HepG2 (cell line): Measurements from ENCODE around the gene SNX21. TPM values are rescaled to one million over a fixed set of nuclear protein-coding genes. Genes with fewer than 3 reads are reported as not detected.

Experiments
- ATAC-seq: fragments of 200-7000 bp; cut with Tn5 transposase; 3 replicates; pipeline ENCODE4 v1.9.1; 2020; ENCODE audit warnings: mild to moderate bottlenecking, moderate library complexity
- BruUV-seq: library from RNA; stranded (reverse); fragments of 400-500 nt; replicated peaks from 2 replicates; lab custom pipeline; 2021; lab: Mats Ljungman, UMichigan
- CTCF ChIA-PET: fragments of 300-600 bp; formaldehyde crosslinking; extraction: SDS; loops from one replicate; lab custom pipeline; 2021; ENCODE audit warnings: low total read pairs, inconsistent platforms, low intra/inter-chr PET ratio; lab: Yijun Ruan, JAX
- POLR2A ChIA-PET: fragments of 350-600 bp; sonication (Branson Sonifier 250); formaldehyde crosslinking; loops from one replicate; lab custom pipeline; 2020; ENCODE audit warnings: antibody characterized with exemption, inconsistent platforms; lab: Yijun Ruan, JAX
- DNase-seq: peaks from one replicate; pipeline ENCODE4 v3.0.0-alpha.2; 2015; ENCODE audit warnings: low spot score
- FAIRE-seq: peaks from 3 replicates; lab custom pipeline; 2011; peaks lifted over from hg19 to GRCh38; lab: Jason Lieb, UNC
- H2AFZ ChIP-seq: one replicate; pipeline ENCODE4 v1.6.1; 2011; ENCODE audit warnings: low read length, inconsistent platforms
- H3K27ac ChIP-seq: fragments of 300-600 bp; 3 replicates; pipeline ENCODE4 v1.8.0; 2011; ENCODE audit warnings: mixed run types, mild to moderate bottlenecking, mixed read lengths, low read length, inconsistent platforms; ENCODE audit not compliant: insufficient read depth; ENCODE audit errors: extremely low read length
- H3K27me3 ChIP-seq, 2 experiments: fragments of 200-600 bp in 1 of 2; 2 replicates in 1 of 2; 3 replicates in 1 of 2; pipeline versions ENCODE4 v1.6.0 to v1.8.0; 2011; ENCODE audit warnings: low read length in 2 of 2, mild to moderate bottlenecking in 2 of 2, moderate library complexity in 2 of 2, inconsistent platforms in 1 of 2; ENCODE audit not compliant: insufficient read depth in 2 of 2, control insufficient read depth in 1 of 2
- H3K36me3 ChIP-seq, 2 experiments: fragments of 200-600 bp in 1 of 2; replicated peaks in 1 of 2; 2 replicates in 1 of 2; 3 replicates in 1 of 2; pipeline versions ENCODE4 v1.5.1 to v1.8.0; 2011; ENCODE audit warnings: low read length in 2 of 2, inconsistent platforms in 1 of 2; ENCODE audit not compliant: insufficient read depth in 2 of 2, control insufficient read depth in 1 of 2
- H3K4me1 ChIP-seq: 2 replicates; pipeline ENCODE4 v1.5.1; 2012; ENCODE audit warnings: low read length, inconsistent platforms; ENCODE audit not compliant: insufficient read depth
- H3K4me2 ChIP-seq: 2 replicates; pipeline ENCODE4 v1.6.0; 2011; ENCODE audit warnings: low read depth, low read length, inconsistent platforms
- H3K4me3 ChIP-seq, 3 experiments: fragments of 200-600 bp in 1 of 3; sonication (generic), shearing (Covaris generic) in 1 of 3; replicated peaks in 1 of 3; 2 replicates each; pipeline ENCODE4 v1.5.1; 2011 to 2016; ENCODE audit warnings: low read length in 3 of 3, inconsistent platforms in 2 of 3, low read depth in 2 of 3, mild to moderate bottlenecking in 2 of 3, control low read depth in 1 of 3, mixed read lengths in 1 of 3; ENCODE audit not compliant: insufficient read depth in 1 of 3
- H3K79me2 ChIP-seq: one replicate; pipeline ENCODE4 v1.6.1; 2011; ENCODE audit warnings: low read length, inconsistent platforms; ENCODE audit not compliant: insufficient read depth
- H3K9ac ChIP-seq: 2 replicates; pipeline ENCODE4 v1.6.0; 2011; ENCODE audit warnings: mild to moderate bottlenecking, low read depth, low read length, inconsistent platforms; ENCODE audit not compliant: insufficient read depth
- H3K9me3 ChIP-seq: 2 replicates; pipeline ENCODE4 v1.5.1; 2012; ENCODE audit warnings: mild to moderate bottlenecking, low read length
- H4K20me1 ChIP-seq: 2 replicates; pipeline ENCODE4 v1.6.0; 2011; ENCODE audit warnings: inconsistent platforms, mild to moderate bottlenecking, low read length, moderate library complexity; ENCODE audit not compliant: insufficient read depth
- WGBS: methylation state at CpG from one replicate; pipeline ENCODE4 v1.1.6; 2017; ENCODE audit warnings: low lambda C conversion rate; 5-methylcytosine and 5-hydroxymethylcytosine counted together
- in situ Hi-C: cut with HindIII; loops from 2 replicates; pipeline ENCODE4 v1.10.0; 2017; ENCODE audit warnings: low pct_unique_long_range_greater_than_20kb; ENCODE audit not compliant: extremely low pct_ligation_motif_present
- intact Hi-C: fragments of 100-400 bp; cut with micrococcal nuclease; formaldehyde crosslinking; loops from one replicate; pipeline ENCODE4 v1.10.0; 2022; ENCODE audit not compliant: unreplicated experiment
- polyA plus RNA-seq, 8 experiments: library from polyadenylated mRNA; depleted of rRNA in 3 of 8; stranded (reverse) in 7 of 8; unstranded in 1 of 8; fragments of >200 nt; fragmentation: Illumina TruSeq in 4 of 8; extraction: Trizol in 4 of 8; gene quantifications; 2 replicates each; pipeline versions ENCODE4 v1.2.1 to v1.2.3, GENCODE V29; 2011 to 2016; ENCODE audit warnings: low read depth in 4 of 8, missing spikeins in 1 of 8, mixed read lengths in 1 of 8; ENCODE audit not compliant: insufficient read depth in 1 of 8
- total RNA-seq, 5 experiments: library from RNA; depleted of rRNA; stranded (reverse); fragments of >200 nt; fragmentation: Illumina TruSeq; extraction: Trizol; gene quantifications; 2 replicates each; pipeline ENCODE4 v1.2.3, GENCODE V29; 2016; ENCODE audit warnings: low read depth in 1 of 5
- TF ChIP-seq, protein P1 (sequence below): sonication (generic); formaldehyde crosslinking; IDR thresholded peaks from 2 replicates; pipeline ENCODE4 v1.4.0; 2020; ENCODE audit warnings: mild to moderate bottlenecking, missing genetic modification reagents, borderline replicate concordance
- TF ChIP-seq, protein P2 (sequence below): sonication (generic); formaldehyde crosslinking; IDR thresholded peaks from 2 replicates; pipeline ENCODE4 v1.5.0; 2020; ENCODE audit warnings: mild to moderate bottlenecking, low read depth, missing genetic modification reagents, borderline replicate concordance
- TF ChIP-seq, protein P3 (sequence below): fragments of 450-650 bp; IDR thresholded peaks from 2 replicates; pipeline ENCODE4 v1.6.1; 2017; ENCODE audit warnings: mild to moderate bottlenecking

SNX21 gene
- total and polyA plus RNA-seq, 2 of the 13 experiments (the other 11 are each of a cell fraction or from before 2014, with no cell fraction given) = 7.7 to 12.8 TPM

- DNase-seq (no peak), ATAC-seq (no peak), FAIRE-seq (no peak)
- no peak overlapping the region for H2AFZ ChIP-seq
- peaks cover 15% of the 10 kb centered on the region for H3K79me2 ChIP-seq
- no peak overlapping the region for H3K4me3 ChIP-seq
- H3K9me3 ChIP-seq = no peaks in the 10 kb centered on the region
- H3K4me2 ChIP-seq = no peak overlapping the region
- no peaks in the 10 kb centered on the region for H3K27me3 ChIP-seq
- no TSS peak for BruUV-seq
- intact Hi-C loops (no loop called here), in situ Hi-C loops (no loop called here)
- H3K36me3 ChIP-seq = peaks cover 23 to 51% of the 10 kb centered on the region in 2 experiments
- TF ChIP-seq, protein P1, sequence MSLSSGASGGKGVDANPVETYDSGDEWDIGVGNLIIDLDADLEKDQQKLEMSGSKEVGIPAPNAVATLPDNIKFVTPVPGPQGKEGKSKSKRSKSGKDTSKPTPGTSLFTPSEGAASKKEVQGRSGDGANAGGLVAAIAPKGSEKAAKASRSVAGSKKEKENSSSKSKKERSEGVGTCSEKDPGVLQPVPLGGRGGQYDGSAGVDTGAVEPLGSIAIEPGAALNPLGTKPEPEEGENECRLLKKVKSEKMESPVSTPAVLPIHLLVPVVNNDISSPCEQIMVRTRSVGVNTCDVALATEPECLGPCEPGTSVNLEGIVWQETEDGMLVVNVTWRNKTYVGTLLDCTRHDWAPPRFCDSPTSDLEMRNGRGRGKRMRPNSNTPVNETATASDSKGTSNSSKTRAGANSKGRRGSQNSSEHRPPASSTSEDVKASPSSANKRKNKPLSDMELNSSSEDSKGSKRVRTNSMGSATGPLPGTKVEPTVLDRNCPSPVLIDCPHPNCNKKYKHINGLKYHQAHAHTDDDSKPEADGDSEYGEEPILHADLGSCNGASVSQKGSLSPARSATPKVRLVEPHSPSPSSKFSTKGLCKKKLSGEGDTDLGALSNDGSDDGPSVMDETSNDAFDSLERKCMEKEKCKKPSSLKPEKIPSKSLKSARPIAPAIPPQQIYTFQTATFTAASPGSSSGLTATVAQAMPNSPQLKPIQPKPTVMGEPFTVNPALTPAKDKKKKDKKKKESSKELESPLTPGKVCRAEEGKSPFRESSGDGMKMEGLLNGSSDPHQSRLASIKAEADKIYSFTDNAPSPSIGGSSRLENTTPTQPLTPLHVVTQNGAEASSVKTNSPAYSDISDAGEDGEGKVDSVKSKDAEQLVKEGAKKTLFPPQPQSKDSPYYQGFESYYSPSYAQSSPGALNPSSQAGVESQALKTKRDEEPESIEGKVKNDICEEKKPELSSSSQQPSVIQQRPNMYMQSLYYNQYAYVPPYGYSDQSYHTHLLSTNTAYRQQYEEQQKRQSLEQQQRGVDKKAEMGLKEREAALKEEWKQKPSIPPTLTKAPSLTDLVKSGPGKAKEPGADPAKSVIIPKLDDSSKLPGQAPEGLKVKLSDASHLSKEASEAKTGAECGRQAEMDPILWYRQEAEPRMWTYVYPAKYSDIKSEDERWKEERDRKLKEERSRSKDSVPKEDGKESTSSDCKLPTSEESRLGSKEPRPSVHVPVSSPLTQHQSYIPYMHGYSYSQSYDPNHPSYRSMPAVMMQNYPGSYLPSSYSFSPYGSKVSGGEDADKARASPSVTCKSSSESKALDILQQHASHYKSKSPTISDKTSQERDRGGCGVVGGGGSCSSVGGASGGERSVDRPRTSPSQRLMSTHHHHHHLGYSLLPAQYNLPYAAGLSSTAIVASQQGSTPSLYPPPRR (CRISPR knock-in tag) = no peak
- TF ChIP-seq, protein P2, sequence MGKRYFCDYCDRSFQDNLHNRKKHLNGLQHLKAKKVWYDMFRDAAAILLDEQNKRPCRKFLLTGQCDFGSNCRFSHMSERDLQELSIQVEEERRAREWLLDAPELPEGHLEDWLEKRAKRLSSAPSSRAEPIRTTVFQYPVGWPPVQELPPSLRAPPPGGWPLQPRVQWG (CRISPR knock-in tag) = no peak
- TF ChIP-seq, protein P3, sequence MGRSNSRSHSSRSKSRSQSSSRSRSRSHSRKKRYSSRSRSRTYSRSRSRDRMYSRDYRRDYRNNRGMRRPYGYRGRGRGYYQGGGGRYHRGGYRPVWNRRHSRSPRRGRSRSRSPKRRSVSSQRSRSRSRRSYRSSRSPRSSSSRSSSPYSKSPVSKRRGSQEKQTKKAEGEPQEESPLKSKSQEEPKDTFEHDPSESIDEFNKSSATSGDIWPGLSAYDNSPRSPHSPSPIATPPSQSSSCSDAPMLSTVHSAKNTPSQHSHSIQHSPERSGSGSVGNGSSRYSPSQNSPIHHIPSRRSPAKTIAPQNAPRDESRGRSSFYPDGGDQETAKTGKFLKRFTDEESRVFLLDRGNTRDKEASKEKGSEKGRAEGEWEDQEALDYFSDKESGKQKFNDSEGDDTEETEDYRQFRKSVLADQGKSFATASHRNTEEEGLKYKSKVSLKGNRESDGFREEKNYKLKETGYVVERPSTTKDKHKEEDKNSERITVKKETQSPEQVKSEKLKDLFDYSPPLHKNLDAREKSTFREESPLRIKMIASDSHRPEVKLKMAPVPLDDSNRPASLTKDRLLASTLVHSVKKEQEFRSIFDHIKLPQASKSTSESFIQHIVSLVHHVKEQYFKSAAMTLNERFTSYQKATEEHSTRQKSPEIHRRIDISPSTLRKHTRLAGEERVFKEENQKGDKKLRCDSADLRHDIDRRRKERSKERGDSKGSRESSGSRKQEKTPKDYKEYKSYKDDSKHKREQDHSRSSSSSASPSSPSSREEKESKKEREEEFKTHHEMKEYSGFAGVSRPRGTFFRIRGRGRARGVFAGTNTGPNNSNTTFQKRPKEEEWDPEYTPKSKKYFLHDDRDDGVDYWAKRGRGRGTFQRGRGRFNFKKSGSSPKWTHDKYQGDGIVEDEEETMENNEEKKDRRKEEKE = no peak
- WGBS = 97% methylated on average over 8 of the region's 8 CpGs
- no peak overlapping the region for H3K27ac ChIP-seq
- no peaks in the 10 kb centered on the region for H4K20me1 ChIP-seq
- ChIA-PET POLR2A (no interaction called here), CTCF (no interaction called here)
- peaks cover 20% of the 10 kb centered on the region for H3K4me1 ChIP-seq
- H3K9ac ChIP-seq = no peak overlapping the region
Observed at GRCh38 chr20:45810191-45810970, 23.2 kb upstream of the SNX21 start.
